ENCODE results near the gene GABRG3. TPM values are rescaled to one million over a fixed set of nuclear protein-coding genes. Genes with fewer than 3 reads are reported as not detected.

GABRG3 gene
- total RNA-seq, 1 experiment from 2014 or later: not detected

- Histone ChIP-seq H3K9ac (ENCODE audit: low read length) (no peak overlapping the region), H3K27ac (ENCODE audit: low read depth, low read length) (no peak overlapping the region), H3K4me2 (ENCODE audit: low read length) (no peak overlapping the region), H3K36me3 (ENCODE audit: control insufficient read depth in 1 of 2, insufficient read depth in 2 of 2, low read length in 2 of 2) (no peaks in the 10 kb centered on the region), H3K79me2 (ENCODE audit: insufficient read depth, low read length) (no peaks in the 10 kb centered on the region), H3K4me3 (replicated peaks in 1 of 2; ENCODE audit: low read depth in 1 of 2, low read length in 2 of 2) (no peak overlapping the region), H3K9me2 (ENCODE audit: insufficient read depth) (no peaks in the 10 kb centered on the region), H2AFZ (ENCODE audit: low read depth, low read length, poor library complexity, severe bottlenecking) (no peak overlapping the region), H3K9me3 (ENCODE audit: control insufficient read depth in 1 of 2, insufficient read depth in 1 of 2, low read depth in 1 of 2, low read length in 2 of 2) (peaks cover 4 to 27% of the 10 kb centered on the region in 2 experiments; a peak in 2 of 4 replicates), H3K4me1 (ENCODE audit: control insufficient read depth in 1 of 2, insufficient read depth in 2 of 2, low read length in 2 of 2) (no peaks in the 10 kb centered on the region), H4K20me1 (ENCODE audit: insufficient read depth) (no peaks in the 10 kb centered on the region), H3K27me3 (ENCODE audit: insufficient read depth, low read length) (no peaks in the 10 kb centered on the region)
- ATAC-seq (no peak), DNase-seq (ENCODE audit: low read depth, low spot score) (no peak)
- no TSS peak for BruUV-seq (replicated peaks)
- RAD21 ChIA-PET (ENCODE audit: low non-redundant PET in 1 of 2, low total read pairs in 2 of 2, uncharacterized antibody in 2 of 2, unreplicated experiment in 2 of 2): no interaction called here
- POLR2A ChIA-PET: no interaction called here
- TF ChIP-seq EZH2 (IDR thresholded peaks at IDR 0.05) (no peak), JUND (IDR thresholded peaks at IDR 0.05) (no peak), FOSL1 (IDR thresholded peaks at IDR 0.05; ENCODE audit: low read depth) (no peak), ELF1 (IDR thresholded peaks at IDR 0.05; ENCODE audit: borderline replicate concordance, low read depth) (no peak), CEBPB (IDR thresholded peaks at IDR 0.05; ENCODE audit: low read depth) (no peak)
- intact Hi-C loops (cut with micrococcal nuclease): loop anchor here (5.0 kb wide), 2 partner anchors 127 to 1507 kb away; no protein-coding TSS in a partner anchor
- CTCF ChIA-PET: no interaction called here
These were observed 48.7 kb downstream of the GABRG3 start for GRCh38 chr15:27019687-27020086.

DNA sequence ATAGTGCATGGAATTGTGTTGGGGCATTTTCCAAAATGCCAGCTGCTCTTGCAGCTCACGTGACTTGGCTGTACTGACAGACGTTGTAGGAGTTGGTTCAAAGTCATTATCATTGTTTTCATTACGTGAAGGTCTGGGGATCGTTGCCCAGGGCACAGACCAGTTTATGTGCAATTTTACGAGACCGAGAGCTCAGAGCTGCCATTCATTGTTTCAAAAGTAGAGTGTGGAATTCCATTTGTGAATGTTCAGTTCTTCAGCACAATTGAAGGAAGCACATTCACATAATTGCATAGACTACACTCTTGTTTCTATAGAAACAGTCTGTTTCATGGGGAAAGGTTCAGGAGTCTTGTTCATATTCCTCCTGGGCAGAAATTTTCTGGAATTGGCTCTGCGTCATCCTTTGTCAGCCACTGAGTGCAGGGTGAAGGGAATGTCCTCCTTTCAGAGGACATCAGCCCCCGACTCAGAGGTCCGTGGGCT lies 54.5 kb downstream of the GABRG3 start:
- H3K27ac ChIP-seq (ENCODE audit: low read depth, low read length): no peak overlapping the region
- H2AFZ ChIP-seq (ENCODE audit: low read depth, low read length, poor library complexity, severe bottlenecking): no peak overlapping the region
- POLR2A ChIA-PET: no interaction called here
- CTCF ChIA-PET: no interaction called here
- peaks cover 0 to 53% of the 10 kb centered on the region in 2 experiments; a peak in 2 of 4 replicates for H3K9me3 ChIP-seq (ENCODE audit: control insufficient read depth in 1 of 2, insufficient read depth in 1 of 2, low read depth in 1 of 2, low read length in 2 of 2)
- RAD21 ChIA-PET (ENCODE audit: low non-redundant PET in 1 of 2, low total read pairs in 2 of 2, uncharacterized antibody in 2 of 2, unreplicated experiment in 2 of 2): no interaction called here
- no peaks in the 10 kb centered on the region for H3K9me2 ChIP-seq (ENCODE audit: insufficient read depth)
- ATAC-seq: no peak
- no peaks in the 10 kb centered on the region for H3K36me3 ChIP-seq (ENCODE audit: control insufficient read depth in 1 of 2, insufficient read depth in 2 of 2, low read length in 2 of 2)
- no peak overlapping the region for H3K4me3 ChIP-seq (replicated peaks in 1 of 2; ENCODE audit: low read depth in 1 of 2, low read length in 2 of 2)
- H4K20me1 ChIP-seq (ENCODE audit: insufficient read depth): no peaks in the 10 kb centered on the region
- H3K4me2 ChIP-seq (ENCODE audit: low read length): no peak overlapping the region
- TF ChIP-seq ZNF274 (IDR thresholded peaks at IDR 0.05; ENCODE audit: low read depth, low read length): no peak
- no peak for TF ChIP-seq JUND (IDR thresholded peaks at IDR 0.05)
- no peak for TF ChIP-seq EZH2phosphoT487 (IDR thresholded peaks at IDR 0.05; ENCODE audit: borderline replicate concordance)
- no peak for TF ChIP-seq ZFX (IDR thresholded peaks at IDR 0.05)
- no peak for TF ChIP-seq TCF7L2 (IDR thresholded peaks at IDR 0.05; ENCODE audit: borderline replicate concordance, extremely low read depth, insufficient read depth, insufficient read length)
- TF ChIP-seq SIN3A (IDR thresholded peaks at IDR 0.05; ENCODE audit: low read depth): no peak
- no peak for TF ChIP-seq EGR1 (IDR thresholded peaks at IDR 0.05; ENCODE audit: low read depth)
- no peaks in the 10 kb centered on the region for H3K4me1 ChIP-seq (ENCODE audit: control insufficient read depth in 1 of 2, insufficient read depth in 2 of 2, low read length in 2 of 2)
- intact Hi-C loops (cut with micrococcal nuclease): no loop called here
- H3K9ac ChIP-seq (ENCODE audit: low read length): no peak overlapping the region
- no peaks in the 10 kb centered on the region for H3K27me3 ChIP-seq (ENCODE audit: insufficient read depth, low read length)
- DNase-seq (ENCODE audit: low read depth, low spot score): no peak
- BruUV-seq (replicated peaks): no TSS peak
- no peaks in the 10 kb centered on the region for H3K79me2 ChIP-seq (ENCODE audit: insufficient read depth, low read length)

Measured in HCT116 (cell line).